Measurements from ENCODE around the gene POLD1.
"Not testable (repeated sequence)": the region's sequence is repeated elsewhere in the genome, so short reads cannot be mapped to it uniquely, and the experiment has no call there.

Gene POLD1

DNA sequence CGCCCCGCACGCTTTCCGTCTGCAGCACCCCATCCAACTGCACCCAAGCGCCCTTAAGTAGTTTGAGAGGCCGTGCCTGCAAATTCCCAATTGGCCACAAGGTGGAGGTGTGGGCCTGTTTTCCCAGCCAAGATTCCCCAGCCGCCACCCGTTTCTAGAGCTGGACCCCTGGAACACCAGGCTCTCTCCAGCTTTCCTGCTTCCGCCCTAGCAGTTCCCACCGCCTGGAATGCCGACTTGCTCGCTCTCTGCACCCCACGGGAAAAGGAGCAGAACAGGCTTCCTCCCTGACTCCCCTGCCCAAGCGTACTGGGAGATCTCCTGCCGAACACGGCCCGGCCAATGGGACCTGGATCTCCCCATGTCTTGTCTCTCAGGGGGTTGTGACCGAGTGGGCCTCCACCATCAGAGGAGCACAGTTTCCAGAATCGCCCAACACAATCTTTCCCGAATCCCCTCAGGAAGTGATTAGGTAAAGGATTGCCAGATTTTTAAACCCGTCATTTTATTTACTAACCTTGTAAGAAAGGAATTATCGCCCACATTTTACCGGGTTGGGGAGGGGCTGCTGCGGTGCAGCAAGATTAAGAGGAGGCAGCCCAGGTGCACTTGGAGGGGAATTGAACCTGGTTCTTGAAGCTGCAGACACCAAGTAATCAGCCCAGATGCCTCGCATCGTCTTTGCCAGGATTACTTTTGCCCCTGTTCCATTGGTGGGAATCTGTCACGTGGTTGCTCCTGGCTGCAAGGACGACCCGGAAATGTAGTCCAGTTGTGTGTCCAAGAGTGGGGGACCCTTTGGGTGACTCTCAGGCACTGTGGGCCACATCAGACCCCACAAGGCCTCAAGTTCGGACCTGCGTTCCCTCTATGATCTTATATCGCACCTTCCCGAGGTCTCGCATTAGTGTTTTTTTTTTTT lies 15.2 kb upstream of the POLD1 start:
- peak; percentile 84 for DNase-seq

DNA sequence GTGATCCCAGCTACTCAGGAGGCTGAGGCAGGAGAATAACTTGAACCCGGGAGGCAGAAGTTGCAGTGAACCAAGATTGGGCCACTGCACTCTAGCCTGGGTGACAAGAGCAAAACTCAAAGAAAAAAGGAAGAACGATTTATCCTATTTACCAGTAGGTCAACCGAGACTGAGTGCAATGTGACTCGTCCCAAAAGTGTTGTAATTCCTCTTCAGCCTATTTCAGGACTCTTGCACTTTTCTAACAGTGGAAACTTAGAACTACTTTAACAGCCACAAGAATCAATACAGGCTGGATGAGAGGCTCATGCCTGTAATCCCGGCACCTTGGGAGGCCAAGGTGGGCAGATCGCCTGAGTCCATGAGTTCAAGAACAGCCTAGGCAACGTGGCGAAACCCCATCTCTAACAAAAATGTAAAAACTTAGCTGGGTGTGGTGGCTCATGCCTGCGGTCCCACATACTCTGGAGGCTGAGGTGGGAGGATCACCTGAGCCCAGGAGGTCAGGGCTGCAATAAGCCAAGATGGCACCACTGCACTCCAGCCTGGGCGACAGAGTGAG lies 12.2 kb upstream of the POLD1 start:
- DNase-seq, result no peak

DNA sequence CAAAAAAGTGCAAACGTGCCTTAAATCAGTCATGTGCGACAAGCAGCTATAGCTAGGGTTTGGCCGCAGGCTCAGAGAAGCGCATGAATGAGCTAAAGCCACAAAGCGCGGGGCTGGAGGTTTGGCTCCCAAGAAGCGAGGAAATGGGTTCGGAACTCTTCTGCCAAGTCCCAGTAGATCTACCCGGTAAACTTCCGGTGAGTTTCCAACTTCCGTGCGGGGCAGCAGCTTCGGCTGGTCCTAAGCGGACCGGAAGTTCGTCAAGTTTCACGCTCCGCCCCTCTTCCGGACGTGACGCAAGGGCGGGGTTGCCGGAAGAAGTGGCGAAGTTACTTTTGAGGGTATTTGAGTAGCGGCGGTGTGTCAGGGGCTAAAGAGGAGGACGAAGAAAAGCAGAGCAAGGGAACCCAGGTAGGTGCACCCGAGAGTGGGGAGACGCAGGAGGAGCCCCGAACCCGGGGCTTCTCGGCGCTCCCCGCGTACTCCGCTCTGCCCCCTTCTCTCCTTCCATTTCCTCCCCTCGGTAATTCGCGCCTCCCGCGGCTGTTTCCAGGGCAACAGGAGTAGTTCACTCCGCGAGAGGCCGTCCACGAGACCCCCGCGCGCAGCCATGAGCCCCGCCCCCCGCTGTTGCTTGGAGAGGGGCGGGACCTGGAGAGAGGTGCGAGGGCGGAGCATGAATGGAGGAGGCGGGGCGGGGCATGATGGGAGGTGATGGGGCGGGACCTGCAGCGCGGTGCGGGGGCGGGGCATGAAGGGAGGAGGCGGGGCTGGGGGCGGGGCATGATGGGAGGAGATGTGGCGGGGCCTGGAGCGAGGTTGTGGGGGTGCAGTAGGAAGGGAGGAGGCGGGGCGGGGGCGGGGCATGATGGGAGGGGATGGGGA lies 7.7 kb upstream of the POLD1 start, which contains the start of gene NR1H2:
Gene NR1H2 (plus strand): TSS at position 292 of the 885 bp plus-strand sequence. CDS start 1,149 bp downstream, outside the sequence.
- DNase-seq, result peak; percentile 95

DNA sequence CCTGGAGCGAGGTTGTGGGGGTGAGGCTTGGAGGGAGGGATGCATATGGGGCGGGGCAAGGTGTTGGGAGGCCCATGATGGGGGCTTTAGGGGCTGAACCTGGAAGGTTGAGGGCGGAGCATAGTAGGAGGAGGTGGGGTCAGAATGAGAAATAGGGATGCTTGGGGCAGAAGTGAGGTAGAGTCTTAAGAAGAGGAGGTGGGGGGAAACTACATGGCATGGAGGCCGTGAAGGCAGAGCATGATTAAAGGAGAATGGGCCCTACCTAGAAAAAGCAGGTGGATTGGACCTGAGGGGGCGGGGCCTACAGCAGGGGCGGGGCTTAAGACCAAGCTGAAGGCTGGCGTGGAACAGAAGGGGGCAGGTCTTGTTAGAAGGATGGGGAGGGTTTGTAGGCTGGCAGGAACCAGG lies 7.1 kb upstream of the POLD1 start:
- DNase-seq, result peak; percentile 73

DNA sequence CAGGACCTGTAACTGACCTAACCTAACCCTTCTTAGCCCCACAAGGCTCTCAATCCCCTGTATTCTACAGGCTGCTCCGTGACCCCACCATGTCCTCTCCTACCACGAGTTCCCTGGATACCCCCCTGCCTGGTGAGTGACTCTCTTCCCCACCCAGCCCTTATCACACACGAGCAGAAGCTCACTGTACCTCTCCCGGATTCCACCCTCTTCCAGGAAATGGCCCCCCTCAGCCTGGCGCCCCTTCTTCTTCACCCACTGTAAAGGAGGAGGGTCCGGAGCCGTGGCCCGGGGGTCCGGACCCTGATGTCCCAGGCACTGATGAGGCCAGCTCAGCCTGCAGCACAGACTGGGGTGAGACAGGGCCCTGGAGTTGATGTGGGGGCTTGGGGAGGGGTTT lies 6.6 kb upstream of the POLD1 start:
- no peak for DNase-seq

DNA sequence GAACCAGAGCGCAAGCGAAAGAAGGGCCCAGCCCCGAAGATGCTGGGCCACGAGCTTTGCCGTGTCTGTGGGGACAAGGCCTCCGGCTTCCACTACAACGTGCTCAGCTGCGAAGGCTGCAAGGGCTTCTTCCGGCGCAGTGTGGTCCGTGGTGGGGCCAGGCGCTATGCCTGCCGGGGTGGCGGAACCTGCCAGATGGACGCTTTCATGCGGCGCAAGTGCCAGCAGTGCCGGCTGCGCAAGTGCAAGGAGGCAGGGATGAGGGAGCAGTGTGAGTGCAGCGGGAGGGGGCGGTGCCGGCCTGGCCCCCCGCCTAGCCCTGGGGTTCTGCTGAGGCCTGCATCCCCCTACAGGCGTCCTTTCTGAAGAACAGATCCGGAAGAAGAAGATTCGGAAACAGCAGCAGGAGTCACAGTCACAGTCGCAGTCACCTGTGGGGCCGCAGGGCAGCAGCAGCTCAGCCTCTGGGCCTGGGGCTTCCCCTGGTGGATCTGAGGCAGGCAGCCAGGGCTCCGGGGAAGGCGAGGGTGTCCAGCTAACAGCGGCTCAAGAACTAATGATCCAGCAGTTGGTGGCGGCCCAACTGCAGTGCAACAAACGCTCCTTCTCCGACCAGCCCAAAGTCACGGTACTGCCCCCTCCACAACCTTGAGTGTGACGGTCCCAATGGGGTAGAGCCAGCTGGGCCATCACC lies 5.8 kb upstream of the POLD1 start:
- no peak for DNase-seq

DNA sequence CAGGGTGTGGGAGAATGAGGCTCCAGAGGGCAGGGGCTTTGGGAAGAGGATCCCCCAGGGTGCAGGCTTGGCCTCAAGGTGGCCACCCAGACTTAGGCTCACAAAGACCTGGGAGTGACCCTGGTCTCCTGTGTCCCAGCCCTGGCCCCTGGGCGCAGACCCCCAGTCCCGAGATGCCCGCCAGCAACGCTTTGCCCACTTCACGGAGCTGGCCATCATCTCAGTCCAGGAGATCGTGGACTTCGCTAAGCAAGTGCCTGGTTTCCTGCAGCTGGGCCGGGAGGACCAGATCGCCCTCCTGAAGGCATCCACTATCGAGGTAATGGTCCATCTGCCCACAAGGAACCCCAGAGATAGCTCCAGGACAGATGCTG lies 5.3 kb upstream of the POLD1 start:
- DNase-seq, result no peak

DNA sequence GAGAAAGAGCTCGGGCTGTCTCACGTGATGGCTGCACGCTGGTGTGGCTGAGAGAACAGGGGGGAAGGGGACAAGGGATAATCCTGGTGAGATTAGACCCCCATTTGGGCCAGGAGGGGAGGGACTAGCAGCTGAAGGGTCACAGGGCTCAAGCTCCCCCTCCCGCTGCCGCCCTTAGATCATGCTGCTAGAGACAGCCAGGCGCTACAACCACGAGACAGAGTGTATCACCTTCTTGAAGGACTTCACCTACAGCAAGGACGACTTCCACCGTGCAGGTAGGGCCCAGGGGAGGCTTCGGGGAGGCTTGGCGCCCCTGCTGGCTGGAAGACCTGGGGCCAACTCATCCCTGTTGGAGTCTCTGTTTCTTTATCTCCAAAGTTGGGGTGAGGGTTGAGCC lies 4.5 kb upstream of the POLD1 start:
- no peak for DNase-seq

DNA sequence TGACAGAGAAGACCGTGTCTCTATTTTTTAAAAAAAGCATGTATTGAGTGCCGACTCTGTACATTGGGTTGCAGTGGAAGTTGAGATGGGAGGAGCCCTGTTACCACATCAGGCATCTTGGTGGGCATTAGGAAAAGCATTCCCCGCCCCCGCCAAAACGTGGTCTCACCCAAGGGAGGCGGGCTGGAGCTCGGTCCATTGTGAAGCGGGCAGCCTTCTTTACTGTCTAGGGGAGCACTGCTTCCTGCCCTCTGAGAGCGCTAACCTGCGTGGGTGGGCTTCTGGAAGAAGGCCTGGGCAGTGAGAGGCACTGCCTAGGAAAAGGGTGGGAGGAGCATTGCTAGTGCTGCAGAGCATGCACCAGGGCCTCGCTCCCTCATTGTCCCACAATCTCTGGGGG lies 4.0 kb upstream of the POLD1 start:
- DNase-seq, result no peak

DNA sequence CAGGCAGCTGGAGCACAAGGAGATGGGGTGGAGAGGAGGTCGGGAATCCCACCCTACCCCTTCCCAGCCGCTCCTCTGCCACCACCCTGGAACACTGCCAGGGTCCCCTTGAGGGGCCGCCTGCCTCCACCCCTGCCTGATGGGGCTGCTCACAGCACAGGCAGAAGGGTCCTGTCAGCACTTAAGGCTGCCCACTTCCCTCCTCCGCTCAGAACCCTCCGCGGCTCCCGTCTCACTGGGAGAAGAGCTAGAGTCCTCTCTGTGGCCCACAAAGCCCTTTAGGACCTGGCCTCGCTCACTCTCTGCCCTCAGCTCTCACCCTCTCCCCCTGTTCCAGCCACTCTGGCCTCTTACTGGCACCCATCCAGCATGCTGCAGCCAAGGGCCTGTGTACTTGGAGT lies 3.4 kb upstream of the POLD1 start:
- no peak for DNase-seq

DNA sequence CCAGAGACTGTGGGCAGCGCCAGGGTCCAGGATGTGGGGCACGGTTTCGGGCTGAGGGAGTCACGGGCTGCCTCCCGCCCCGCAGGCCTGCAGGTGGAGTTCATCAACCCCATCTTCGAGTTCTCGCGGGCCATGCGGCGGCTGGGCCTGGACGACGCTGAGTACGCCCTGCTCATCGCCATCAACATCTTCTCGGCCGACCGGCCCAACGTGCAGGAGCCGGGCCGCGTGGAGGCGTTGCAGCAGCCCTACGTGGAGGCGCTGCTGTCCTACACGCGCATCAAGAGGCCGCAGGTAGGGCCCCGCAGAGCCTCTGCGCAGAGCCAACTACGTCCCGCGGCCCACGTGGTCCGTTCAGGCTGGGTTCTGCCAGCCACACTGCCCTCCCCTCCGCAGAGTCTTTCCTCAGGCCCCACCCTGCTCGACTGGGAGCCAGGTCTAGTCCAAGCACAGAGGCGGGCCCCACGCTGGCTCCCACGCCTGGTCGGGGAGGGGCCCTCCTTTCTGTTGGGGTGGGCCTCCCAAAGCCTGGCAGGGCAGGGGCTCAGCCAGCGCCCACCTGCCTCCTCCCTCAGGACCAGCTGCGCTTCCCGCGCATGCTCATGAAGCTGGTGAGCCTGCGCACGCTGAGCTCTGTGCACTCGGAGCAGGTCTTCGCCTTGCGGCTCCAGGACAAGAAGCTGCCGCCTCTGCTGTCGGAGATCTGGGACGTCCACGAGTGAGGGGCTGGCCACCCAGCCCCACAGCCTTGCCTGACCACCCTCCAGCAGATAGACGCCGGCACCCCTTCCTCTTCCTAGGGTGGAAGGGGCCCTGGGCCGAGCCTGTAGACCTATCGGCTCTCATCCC lies 2.0 kb upstream of the POLD1 start:
- DNase-seq, result no peak

DNA sequence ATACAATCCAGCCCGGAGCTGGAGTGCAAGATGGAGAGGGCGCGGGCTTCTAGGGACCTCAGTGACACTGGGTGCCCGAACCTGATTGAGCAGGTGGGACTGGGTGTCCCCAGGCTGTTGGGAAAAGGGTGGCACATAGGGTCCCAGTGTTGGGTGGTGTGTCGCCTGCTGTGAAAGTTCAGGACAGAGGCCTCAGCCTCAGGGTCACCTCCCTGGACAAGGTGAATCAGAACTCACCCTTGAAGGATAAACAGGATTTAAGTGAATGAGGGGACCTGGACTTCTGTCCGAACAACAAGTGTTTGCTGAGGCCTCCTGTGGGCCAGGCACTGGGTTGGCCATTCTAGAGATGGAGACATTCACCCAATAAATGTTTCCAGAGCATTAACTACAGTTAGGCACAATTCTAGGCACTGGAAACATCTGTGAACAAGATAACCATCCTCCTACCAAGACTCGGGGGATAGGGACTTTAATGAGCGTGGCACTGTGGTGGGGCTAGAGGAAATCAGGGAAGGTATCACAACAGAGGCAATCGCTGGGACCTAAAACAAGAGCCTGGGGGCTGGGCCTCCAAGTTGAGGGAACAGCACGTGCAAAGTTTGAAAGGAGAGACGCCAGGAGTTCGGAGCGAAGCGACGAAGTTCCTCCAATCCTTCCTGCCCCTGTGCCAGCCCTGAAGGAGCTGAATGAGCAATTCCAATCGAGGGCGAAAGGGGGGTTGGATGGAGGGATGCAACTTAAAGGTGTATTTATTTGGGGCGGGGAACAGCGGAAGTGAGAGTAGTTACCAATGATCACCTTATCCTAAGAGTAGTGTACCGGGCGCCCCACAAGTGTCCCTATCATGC lies 921 bp upstream of the POLD1 start:
- no peak for DNase-seq

DNA sequence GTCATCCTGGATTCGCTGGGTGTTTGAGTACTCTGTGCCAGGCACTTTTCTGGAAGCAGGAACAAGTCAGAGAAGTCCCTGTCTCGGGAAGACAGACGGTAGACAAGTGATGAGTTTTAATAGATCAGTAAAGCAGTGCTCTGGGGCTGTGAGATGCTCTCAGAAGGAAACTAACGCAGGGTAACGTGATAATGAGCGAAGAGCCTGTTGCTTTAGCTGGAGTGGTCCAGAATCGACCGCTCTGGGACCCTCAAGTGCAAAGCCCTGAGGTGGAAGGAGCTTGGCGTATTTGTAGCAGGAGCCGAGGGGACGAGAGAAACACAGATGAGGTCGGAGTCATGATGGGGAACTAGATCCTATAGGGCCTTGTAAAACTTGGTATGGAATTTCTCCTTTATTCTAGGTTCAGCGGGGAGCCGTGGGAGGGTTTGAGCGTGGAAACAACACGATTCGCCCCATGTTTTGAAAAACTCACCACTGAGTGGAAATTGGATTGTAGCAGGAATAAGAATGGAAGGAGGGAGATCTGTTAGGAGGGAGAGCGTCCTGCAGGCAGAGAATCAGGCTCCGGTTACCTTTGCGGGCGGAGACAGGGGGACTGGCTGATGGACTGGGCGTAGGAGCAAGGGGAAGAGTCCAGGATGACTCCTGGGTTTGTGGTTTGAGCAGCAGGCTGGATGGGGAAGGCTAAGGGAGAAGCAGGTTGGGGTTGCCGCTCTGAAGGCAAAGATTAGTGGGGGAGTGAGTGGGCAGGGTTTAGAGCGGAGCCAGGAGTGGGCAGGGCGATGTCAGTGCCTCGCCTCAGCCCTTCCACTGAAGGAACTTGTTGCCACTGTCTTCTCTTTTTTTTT lies 763 bp downstream of the POLD1 start:
- DNase-seq, result no peak

DNA sequence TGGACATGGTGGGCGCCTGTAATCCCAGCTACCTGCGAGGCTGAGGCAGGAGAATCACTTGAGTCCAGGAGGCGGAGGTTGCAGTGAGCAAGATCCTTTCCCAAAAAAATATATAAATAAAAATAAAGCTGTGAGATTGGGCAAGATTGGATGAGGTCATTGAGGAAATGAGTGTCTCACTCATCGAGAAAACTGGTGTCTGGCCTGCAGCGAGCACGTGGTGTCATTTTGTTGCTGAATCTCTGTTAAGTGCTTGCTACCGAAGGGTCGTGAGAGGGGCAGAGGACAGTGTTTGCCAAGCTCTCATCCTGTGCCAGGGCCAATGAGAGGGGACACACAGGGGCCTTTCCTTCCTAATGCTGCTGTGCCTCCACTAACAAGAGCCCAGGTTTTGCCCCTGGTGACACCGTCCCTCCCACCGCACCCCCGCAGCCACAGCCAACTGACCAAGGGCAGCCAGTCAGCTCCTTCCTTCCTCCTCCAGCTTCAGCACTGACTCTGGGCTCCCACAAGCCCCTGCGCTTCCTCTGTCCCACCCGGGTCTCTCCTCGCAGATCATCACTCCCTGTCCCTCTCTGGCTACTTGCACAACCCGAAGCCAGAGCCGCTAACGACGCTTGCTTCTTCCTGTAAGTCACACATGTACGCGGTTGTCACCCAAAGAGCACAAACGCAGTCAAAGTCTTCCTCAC lies 3.2 kb downstream of the POLD1 start:
- DNase-seq, result no peak

DNA sequence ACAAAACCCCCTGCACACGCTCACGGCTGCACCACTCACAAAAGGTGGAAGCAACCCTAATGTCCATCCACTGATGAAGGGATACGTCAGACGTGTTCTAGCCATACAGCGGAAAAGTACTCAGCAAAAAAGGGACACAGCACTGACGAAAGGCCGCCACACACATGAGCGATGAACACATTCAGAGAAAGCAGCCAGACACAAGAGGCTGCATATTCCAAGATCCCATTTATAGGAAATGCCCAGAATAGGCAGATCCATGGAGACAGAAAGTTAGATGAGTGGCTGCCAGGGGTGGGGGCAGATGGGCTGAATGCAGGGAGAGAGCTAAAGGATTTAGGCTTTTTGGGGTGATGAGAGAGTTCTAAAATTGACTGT lies 3.7 kb downstream of the POLD1 start:
- no peak for DNase-seq

DNA sequence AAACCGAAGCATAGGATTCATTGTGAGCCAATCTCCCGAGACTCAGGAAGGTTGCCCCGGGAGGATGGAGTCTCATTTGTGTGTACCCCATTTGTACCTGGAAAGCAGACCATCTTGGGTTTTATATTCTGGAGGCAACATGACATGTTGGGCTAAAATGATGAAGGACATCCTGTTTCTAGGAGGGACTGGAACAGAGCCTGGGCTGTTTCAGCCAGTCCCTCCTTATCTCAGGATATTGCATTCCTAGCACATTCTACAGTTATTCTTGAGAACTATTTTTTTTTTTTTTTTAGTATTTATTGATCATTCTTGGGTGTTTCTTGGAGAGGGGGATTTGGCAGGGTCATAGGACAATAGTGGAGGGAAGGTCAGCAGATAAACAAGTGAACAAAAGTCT lies 6.1 kb downstream of the POLD1 start:
- DNase-seq, result not testable (repeated sequence)

DNA sequence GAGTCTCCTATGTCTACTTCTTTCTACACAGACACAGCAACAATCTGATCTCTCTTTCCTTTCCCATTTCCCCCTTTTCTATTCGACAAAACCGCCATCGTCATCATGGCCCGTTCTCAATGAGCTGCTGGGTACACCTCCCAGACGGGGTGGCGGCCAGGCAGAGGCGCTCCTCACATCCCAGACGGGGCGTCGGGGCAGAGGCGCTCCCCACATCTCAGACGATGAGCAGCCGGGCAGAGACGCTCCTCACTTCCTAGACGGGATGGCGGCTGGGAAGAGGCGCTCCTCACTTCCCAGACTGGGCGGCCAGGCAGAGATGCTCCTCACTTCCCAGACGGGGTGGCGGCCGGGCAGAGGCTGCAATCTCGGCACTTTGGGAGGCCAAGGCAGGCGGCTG lies 6.8 kb downstream of the POLD1 start:
- not testable (repeated sequence) for DNase-seq

DNA sequence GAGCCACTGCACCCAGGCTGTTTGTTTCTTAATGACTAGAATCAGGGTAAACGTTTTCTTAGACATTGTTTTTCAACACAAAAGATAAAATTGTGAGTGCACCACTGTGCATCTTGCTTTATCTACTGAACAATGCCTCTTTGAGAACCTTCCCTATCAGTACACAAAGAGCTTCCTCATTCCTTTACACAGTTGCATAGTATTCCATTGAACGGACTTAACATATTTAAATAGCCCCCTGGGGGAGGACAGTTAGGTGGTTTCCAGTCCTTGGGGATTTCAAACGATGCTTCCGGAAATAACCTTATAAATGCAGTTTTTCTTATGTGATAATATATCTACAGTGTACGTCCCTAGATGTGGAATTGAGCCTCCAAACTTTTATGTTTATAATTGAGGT lies 8.6 kb downstream of the POLD1 start:
- DNase-seq, result no peak

DNA sequence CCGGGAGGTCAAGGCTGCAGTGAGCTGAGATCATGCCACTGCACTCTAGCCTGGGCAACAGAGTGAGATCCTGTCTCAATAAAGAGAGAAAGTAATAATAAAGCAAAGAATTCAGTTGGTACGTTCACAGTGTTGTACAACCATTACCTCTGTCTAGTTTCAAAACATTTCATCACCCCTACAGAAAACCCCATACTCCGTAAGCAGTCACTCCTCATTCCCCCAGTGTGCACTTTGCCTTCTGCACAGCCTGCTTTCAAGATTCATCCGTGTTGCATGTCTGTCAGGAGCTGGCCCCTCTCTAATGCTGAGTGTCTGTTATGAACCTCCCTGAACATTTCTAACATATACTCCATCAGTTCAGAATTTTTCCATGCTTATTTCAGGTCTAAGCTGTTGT lies 9.4 kb downstream of the POLD1 start:
- DNase-seq, result no peak
